CD8-positive, alpha-beta memory T cell (primary cell): Measurements from ENCODE around the gene MYH11. TPM values are rescaled to one million over a fixed set of nuclear protein-coding genes. Genes with fewer than 3 reads are reported as not detected.
"Not testable (repeated sequence)": the region's sequence is repeated elsewhere in the genome, so short reads cannot be mapped to it uniquely, and the experiment has no call there.

ENCODE experiments used
- CTCF ChIA-PET: fragments of 350-600 bp; sonication (Branson Sonifier 250); formaldehyde crosslinking; loops from one replicate; lab custom pipeline; 2021; ENCODE audit warnings: antibody characterized with exemption; lab: Charles Lee
- POLR2A ChIA-PET: fragments of 350-600 bp; sonication (Branson Sonifier 250); formaldehyde crosslinking; loops from one replicate; lab custom pipeline; 2021; ENCODE audit warnings: antibody characterized with exemption; lab: Charles Lee
- DNase-seq, 5 donors: peaks; one replicate each; pipeline versions ENCODE4 v3.0.0 to v3.0.0-alpha.2; 2020 to 2022; ENCODE audit warnings: mixed read lengths in 1 of 5
- H3K27ac ChIP-seq: one replicate; pipeline ENCODE4 v1.7.0; 2013; ENCODE audit warnings: low read depth, mild to moderate bottlenecking, low read length, moderate library complexity
- H3K27me3 ChIP-seq: 2 replicates; pipeline ENCODE4 v1.7.0; 2013; ENCODE audit warnings: low read length, mild to moderate bottlenecking; ENCODE audit not compliant: insufficient read depth, poor library complexity, severe bottlenecking
- H3K36me3 ChIP-seq: 2 replicates; pipeline ENCODE4 v1.7.0; 2013; ENCODE audit warnings: mild to moderate bottlenecking, low read length, moderate library complexity; ENCODE audit not compliant: insufficient read depth
- H3K4me1 ChIP-seq: 2 replicates; pipeline ENCODE4 v1.7.0; 2013; ENCODE audit warnings: mild to moderate bottlenecking, low read length, moderate library complexity; ENCODE audit not compliant: insufficient read depth
- H3K4me3 ChIP-seq: 2 replicates; pipeline ENCODE4 v1.7.0; 2013; ENCODE audit warnings: mild to moderate bottlenecking, low read length
- H3K9me3 ChIP-seq: 2 replicates; pipeline ENCODE4 v1.7.0; 2013; ENCODE audit warnings: mild to moderate bottlenecking, low read length
- H3K27ac Mint-ChIP-seq, 8 donors: one replicate each; pipeline ENCODE4 v1.8.0; 2020 to 2021; ENCODE audit warnings: mixed read lengths in 8 of 8, mild to moderate bottlenecking in 6 of 8, inconsistent platforms in 3 of 8, moderate library complexity in 3 of 8
- H3K27me3 Mint-ChIP-seq, 2 donors: one replicate each; pipeline ENCODE4 v1.8.0; 2020 to 2021; ENCODE audit warnings: mixed read lengths in 2 of 2, mild to moderate bottlenecking in 1 of 2, moderate library complexity in 1 of 2
- H3K36me3 Mint-ChIP-seq, 3 donors: one replicate each; pipeline ENCODE4 v1.8.0; 2020 to 2021; ENCODE audit warnings: mixed read lengths in 3 of 3, inconsistent platforms in 1 of 3, mild to moderate bottlenecking in 1 of 3
- H3K4me1 Mint-ChIP-seq, 3 donors: one replicate each; pipeline ENCODE4 v1.8.0; 2020 to 2021; ENCODE audit warnings: mixed read lengths in 3 of 3, inconsistent platforms in 1 of 3, mild to moderate bottlenecking in 1 of 3
- H3K4me3 Mint-ChIP-seq, 7 donors: one replicate each; pipeline ENCODE4 v1.8.0; 2020 to 2021; ENCODE audit warnings: mixed read lengths in 7 of 7, mild to moderate bottlenecking in 6 of 7, moderate library complexity in 4 of 7, inconsistent platforms in 2 of 7
- H3K9me3 Mint-ChIP-seq, 5 donors: one replicate each; pipeline ENCODE4 v1.8.0; 2020 to 2022; ENCODE audit warnings: mixed read lengths in 5 of 5, mild to moderate bottlenecking in 3 of 5, moderate library complexity in 2 of 5, inconsistent platforms in 1 of 5
- polyA plus RNA-seq: library from polyadenylated mRNA; unstranded; fragments of 300-500 nt; fragmentation: Illumina TruSeq; gene quantifications from one replicate; pipeline ENCODE4 v1.2.3, GENCODE V29; 2021
- total RNA-seq, 2 experiments: library from RNA; stranded (reverse); gene quantifications; one replicate each; pipeline ENCODE4 v1.2.3, GENCODE V29; 2021

The MYH11 gene
- total and polyA plus RNA-seq, 3 experiments from 2014 or later: 1.1 TPM; not detected in 2

DNA sequence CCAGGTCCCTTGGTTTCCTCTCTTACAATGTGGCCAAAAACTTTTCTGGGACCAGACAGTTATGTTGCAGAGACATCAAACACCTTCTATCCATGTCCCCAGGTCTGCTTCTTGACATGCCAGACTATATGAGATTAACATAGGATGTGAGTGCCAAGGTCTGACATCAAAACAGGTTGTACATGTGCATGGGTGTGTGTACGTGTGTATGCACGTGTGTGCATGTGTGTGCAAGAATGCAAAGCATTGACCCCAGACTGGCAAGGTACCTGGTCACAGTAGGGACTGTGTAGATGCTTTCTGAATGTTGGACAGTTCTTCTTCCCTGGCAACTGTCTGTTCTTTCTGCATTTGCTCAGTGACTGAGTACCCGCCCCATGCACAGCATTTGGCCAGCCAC is 121.2 kb downstream of the MYH11 start:
- peaks cover 11 to 40% (median 12%) of the 10 kb centered on the region in 3 donors for H3K36me3 Mint-ChIP-seq
- POLR2A ChIA-PET: no interaction called here
- H3K27ac ChIP-seq: no peak overlapping the region
- peak overlapping the region in 2 of 8 donors; percentile 51 to 56 for H3K27ac Mint-ChIP-seq
- H3K9me3 Mint-ChIP-seq: no peaks in the 10 kb centered on the region
- no peak overlapping the region for H3K4me3 ChIP-seq
- H3K36me3 ChIP-seq: peaks cover 4% of the 10 kb centered on the region
- H3K27me3 ChIP-seq: no peaks in the 10 kb centered on the region
- H3K9me3 ChIP-seq: no peaks in the 10 kb centered on the region
- H3K4me1 Mint-ChIP-seq: no peaks in the 10 kb centered on the region
- no peak for DNase-seq
- H3K4me1 ChIP-seq: no peaks in the 10 kb centered on the region
- H3K27me3 Mint-ChIP-seq: no peaks in the 10 kb centered on the region
- CTCF ChIA-PET: no interaction called here
- H3K4me3 Mint-ChIP-seq: no peak overlapping the region

DNA sequence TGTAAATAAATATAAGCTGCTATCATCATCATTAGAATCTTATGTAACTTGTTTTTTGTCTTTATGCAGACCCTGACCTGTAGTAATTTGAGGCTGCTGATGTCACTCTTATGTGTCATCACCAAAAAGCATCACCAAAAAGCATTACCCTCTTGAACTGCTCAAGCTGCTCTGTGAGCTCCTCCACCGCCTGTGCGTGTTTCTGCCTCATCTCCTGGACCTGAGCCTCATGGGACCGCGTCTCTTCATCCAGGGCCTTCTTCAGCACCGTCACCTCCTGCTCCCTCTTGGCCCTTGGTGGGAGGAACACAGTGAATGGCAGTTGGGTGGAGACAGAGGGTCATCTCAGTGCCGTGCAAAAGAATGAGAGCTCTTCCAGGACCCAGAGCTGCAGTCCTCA is 124.4 kb downstream of the MYH11 start:
- CTCF ChIA-PET: interaction anchor here (0.6 kb wide), 1 partner anchor 19 kb away, joined by 4 read pairs; no protein-coding TSS in a partner anchor
- H3K27ac Mint-ChIP-seq: peak overlapping the region in 5 of 8 donors; percentile 2 to 81 (median 30)
- H3K27me3 Mint-ChIP-seq: no peaks in the 10 kb centered on the region
- peaks cover 4% of the 10 kb centered on the region for H3K36me3 ChIP-seq
- POLR2A ChIA-PET: no interaction called here
- peaks cover 5 to 32% (median 8%) of the 10 kb centered on the region in 3 donors for H3K36me3 Mint-ChIP-seq
- H3K4me1 ChIP-seq: no peaks in the 10 kb centered on the region
- H3K4me1 Mint-ChIP-seq: no peaks in the 10 kb centered on the region
- H3K27me3 ChIP-seq: no peaks in the 10 kb centered on the region
- H3K4me3 ChIP-seq: no peak overlapping the region
- no peak overlapping the region for H3K27ac ChIP-seq
- H3K4me3 Mint-ChIP-seq: no peak overlapping the region
- no peaks in the 10 kb centered on the region for H3K9me3 Mint-ChIP-seq
- DNase-seq: no peak
- H3K9me3 ChIP-seq: no peaks in the 10 kb centered on the region

DNA sequence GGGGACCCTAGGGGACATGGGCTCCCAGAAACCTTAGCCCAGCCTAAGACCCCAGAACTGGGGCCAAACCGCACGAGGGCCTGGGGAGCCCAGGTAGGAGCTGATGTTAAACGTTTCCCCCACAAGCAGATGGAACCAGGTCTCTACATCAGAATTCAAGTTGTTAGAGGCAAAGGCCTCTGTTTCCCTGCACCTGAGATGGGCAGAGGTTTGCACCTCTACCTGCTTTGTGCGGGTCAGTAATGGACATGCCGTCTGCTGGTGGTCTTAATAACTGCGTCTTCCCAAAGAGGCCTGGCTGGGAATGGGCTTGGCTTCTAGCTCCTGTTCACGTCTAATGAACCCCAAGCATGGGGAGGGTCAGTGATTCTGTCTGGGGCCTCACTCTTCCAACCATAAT is 127.7 kb downstream of the MYH11 start:
- Histone ChIP-seq H3K27ac (no peak overlapping the region), H3K4me1 (no peaks in the 10 kb centered on the region), H3K4me3 (no peak overlapping the region), H3K27me3 (no peaks in the 10 kb centered on the region), H3K9me3 (no peaks in the 10 kb centered on the region), H3K36me3 (peaks cover 6% of the 10 kb centered on the region)
- Mint-ChIP-seq H3K4me3 (no peak overlapping the region), H3K4me1 (no peaks in the 10 kb centered on the region), H3K27ac (peak overlapping the region in 1 of 8 donors; percentile 81), H3K9me3 (no peaks in the 10 kb centered on the region), H3K27me3 (peaks cover 0 to 2% of the 10 kb centered on the region in 2 donors), H3K36me3 (peaks cover 8 to 35% (median 12%) of the 10 kb centered on the region in 3 donors)
- DNase-seq: no peak
- ChIA-PET CTCF (no interaction called here), POLR2A (interaction anchor here (0.6 to 0.9 kb wide), 2 partner anchors 10 to 87 kb away, joined by 3 read pairs; partner anchors contain the start of gene MARF1)

DNA sequence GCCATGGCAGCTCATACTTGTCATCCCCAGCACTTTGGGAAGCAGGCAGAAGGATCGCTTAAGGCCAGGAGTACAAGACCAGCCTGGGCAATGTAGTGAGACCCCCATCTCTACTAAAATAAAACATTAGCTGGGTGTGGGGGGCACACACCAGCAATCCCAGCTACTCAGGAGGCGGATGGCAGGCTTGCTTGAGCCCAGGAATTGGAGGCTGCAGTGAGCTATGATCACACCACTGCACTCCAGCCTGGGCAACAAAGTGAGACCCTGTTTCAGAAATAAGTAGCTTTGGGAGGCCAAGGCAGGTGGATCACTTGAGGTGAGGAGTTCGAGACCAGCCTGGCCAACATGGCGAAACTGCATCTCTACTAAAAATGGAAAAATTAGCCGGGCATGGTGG is 129.1 kb downstream of the MYH11 start:
- H3K27me3 ChIP-seq, H3K4me3 ChIP-seq, H3K27ac Mint-ChIP-seq, H3K9me3 Mint-ChIP-seq, DNase-seq, H3K9me3 ChIP-seq, H3K4me1 Mint-ChIP-seq, H3K27ac ChIP-seq, H3K4me1 ChIP-seq, POLR2A ChIA-PET, H3K36me3 ChIP-seq, H3K27me3 Mint-ChIP-seq, H3K4me3 Mint-ChIP-seq: not testable (repeated sequence)
- CTCF ChIA-PET: interaction anchor here (0.6 kb wide), 1 partner anchor 69 kb away, joined by 3 read pairs; no protein-coding TSS in a partner anchor
- peaks cover 8 to 37% (median 15%) of the 10 kb centered on the region in 3 donors for H3K36me3 Mint-ChIP-seq

DNA sequence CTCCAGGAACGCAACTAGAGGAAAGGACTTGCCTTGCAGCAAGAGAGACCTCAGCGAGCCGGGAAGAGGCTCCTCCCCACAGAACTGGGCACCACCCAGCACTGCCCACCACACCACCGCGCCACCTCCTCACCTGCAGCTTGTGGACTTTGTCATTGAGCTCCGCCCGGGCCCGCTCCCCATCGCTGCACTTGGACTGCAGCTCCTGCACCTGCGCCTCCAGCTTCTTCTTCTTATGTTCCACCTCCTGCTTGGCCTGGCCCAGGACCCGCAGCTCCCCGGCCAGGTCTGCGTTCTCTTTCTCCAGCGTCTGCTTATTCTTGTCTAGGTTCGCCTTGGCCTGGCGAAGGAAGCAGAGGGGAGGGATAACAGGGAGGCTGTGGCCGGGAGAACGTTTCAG is 130.1 kb downstream of the MYH11 start:
- DNase-seq: no peak
- no peak overlapping the region for H3K27ac ChIP-seq
- Mint-ChIP-seq H3K27ac (peak overlapping the region in 1 of 8 donors; percentile 54), H3K4me1 (no peaks in the 10 kb centered on the region), H3K27me3 (peaks cover 0 to 2% of the 10 kb centered on the region in 2 donors), H3K9me3 (no peaks in the 10 kb centered on the region), H3K36me3 (peaks cover 8 to 43% (median 16%) of the 10 kb centered on the region in 3 donors), H3K4me3 (no peak overlapping the region)
- no peak overlapping the region for H3K4me3 ChIP-seq
- ChIA-PET POLR2A (no interaction called here), CTCF (interaction anchor here (1.4 kb wide), 1 partner anchor 10 kb away, joined by 3 read pairs; no protein-coding TSS in a partner anchor)
- no peaks in the 10 kb centered on the region for H3K4me1 ChIP-seq
- H3K27me3 ChIP-seq: no peaks in the 10 kb centered on the region
- peaks cover 6% of the 10 kb centered on the region for H3K36me3 ChIP-seq
- no peaks in the 10 kb centered on the region for H3K9me3 ChIP-seq

DNA sequence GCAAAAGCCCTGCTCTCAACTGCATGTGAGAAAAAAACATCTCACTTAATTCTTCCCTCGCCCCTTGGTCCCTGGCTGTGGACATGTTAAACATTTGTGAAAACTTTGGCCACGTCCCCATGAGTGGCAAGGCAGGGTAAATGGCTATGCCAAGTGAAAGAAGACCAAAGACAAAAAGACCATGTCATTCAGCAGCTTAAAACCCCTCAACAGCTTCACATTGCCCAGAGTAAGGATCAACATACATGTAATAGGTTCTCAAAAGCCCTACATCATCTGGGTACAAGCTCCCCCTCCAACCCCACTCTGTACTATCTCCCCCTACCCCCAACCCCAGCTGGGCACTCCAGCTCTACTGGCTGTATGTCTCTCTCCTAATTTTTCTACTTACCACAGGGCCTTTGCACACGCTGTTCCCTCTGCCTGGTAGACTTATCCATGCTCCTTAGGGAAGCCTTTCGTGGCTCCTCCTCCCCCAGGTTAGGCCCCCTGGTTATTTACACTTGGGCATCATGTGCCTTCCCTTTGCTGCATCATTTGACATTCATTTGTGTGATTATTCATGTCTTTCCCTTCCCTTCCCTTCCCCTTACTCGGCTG is 131.1 kb downstream of the MYH11 start:
- Histone ChIP-seq H3K27me3 (no peaks in the 10 kb centered on the region), H3K9me3 (no peaks in the 10 kb centered on the region), H3K27ac (no peak overlapping the region), H3K4me1 (no peaks in the 10 kb centered on the region), H3K4me3 (no peak overlapping the region), H3K36me3 (peaks cover 11% of the 10 kb centered on the region)
- peaks cover 0 to 2% (median 0%) of the 10 kb centered on the region in 3 donors for H3K4me1 Mint-ChIP-seq
- ChIA-PET POLR2A (no interaction called here), CTCF (interaction anchor here (1.4 kb wide), 1 partner anchor 9 kb away, joined by 3 read pairs; no protein-coding TSS in a partner anchor)
- H3K9me3 Mint-ChIP-seq: no peaks in the 10 kb centered on the region
- peak overlapping the region in 1 of 8 donors; percentile 17 for H3K27ac Mint-ChIP-seq
- peaks cover 8 to 53% (median 18%) of the 10 kb centered on the region in 3 donors for H3K36me3 Mint-ChIP-seq
- H3K4me3 Mint-ChIP-seq: no peak overlapping the region
- H3K27me3 Mint-ChIP-seq: peaks cover 0 to 2% of the 10 kb centered on the region in 2 donors
- no peak for DNase-seq

DNA sequence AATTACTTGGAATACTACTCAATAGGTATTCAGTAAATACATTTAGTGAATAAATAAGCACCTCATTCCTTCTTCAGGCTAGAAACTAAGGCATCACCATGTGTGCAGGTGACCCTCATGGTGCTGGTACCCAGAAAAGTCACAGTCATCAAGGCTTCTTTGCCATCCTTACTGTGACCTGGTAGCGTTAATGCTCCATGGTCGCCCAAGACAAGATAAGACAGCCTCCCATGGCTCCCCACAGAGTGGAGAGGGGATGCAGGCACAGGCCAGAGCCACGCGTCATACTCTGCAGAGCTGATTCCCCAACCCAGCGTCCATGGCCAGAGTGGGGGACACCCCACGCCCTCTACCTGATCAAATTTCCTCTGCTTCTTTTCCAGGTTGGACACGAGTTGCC is 133.0 kb downstream of the MYH11 start:
- H3K36me3 ChIP-seq: peaks cover 11% of the 10 kb centered on the region
- H3K4me3 Mint-ChIP-seq: no peak overlapping the region
- peaks cover 0 to 2% of the 10 kb centered on the region in 2 donors for H3K27me3 Mint-ChIP-seq
- no peak for DNase-seq
- H3K4me1 ChIP-seq: no peaks in the 10 kb centered on the region
- no peaks in the 10 kb centered on the region for H3K9me3 ChIP-seq
- peak overlapping the region in 1 of 8 donors; percentile 77 for H3K27ac Mint-ChIP-seq
- H3K4me3 ChIP-seq: no peak overlapping the region
- ChIA-PET CTCF (interaction anchor here (1.1 kb wide), 1 partner anchor 300 kb away, joined by 3 read pairs; no protein-coding TSS in a partner anchor), POLR2A (no interaction called here)
- H3K27me3 ChIP-seq: no peaks in the 10 kb centered on the region
- peaks cover 8 to 69% (median 21%) of the 10 kb centered on the region in 3 donors for H3K36me3 Mint-ChIP-seq
- H3K9me3 Mint-ChIP-seq: no peaks in the 10 kb centered on the region
- peaks cover 0 to 2% (median 0%) of the 10 kb centered on the region in 3 donors for H3K4me1 Mint-ChIP-seq
- H3K27ac ChIP-seq: no peak overlapping the region

DNA sequence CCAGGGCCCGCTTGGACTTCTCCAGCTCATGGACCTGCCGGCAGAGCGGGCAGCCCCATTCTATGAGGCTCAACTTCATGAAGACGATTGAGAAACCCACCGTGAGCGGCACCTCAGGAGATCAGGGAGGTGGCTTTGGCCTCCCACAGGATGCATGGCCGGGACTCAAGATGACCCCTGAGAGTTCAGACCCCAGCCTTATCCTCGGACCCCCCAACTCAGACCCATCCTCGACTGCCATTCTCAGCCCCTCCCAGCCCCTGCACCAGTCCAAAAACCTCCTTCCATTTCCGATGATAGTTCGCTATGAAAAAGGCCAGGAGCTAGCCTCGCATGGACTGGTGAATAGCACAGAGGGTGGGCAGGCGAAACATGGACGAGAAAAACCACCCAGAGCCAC is 135.8 kb downstream of the MYH11 start:
- CTCF ChIA-PET: no interaction called here
- peaks cover 0 to 2% (median 0%) of the 10 kb centered on the region in 3 donors for H3K4me1 Mint-ChIP-seq
- POLR2A ChIA-PET: no interaction called here
- Histone ChIP-seq H3K4me1 (no peaks in the 10 kb centered on the region), H3K4me3 (no peak overlapping the region), H3K27me3 (no peaks in the 10 kb centered on the region), H3K9me3 (no peaks in the 10 kb centered on the region), H3K36me3 (peaks cover 11% of the 10 kb centered on the region), H3K27ac (no peak overlapping the region)
- peak overlapping the region in 1 of 8 donors; percentile 58 for H3K27ac Mint-ChIP-seq
- H3K9me3 Mint-ChIP-seq: no peaks in the 10 kb centered on the region
- no peak overlapping the region for H3K4me3 Mint-ChIP-seq
- no peaks in the 10 kb centered on the region for H3K27me3 Mint-ChIP-seq
- no peak for DNase-seq
- H3K36me3 Mint-ChIP-seq: peaks cover 7 to 80% (median 20%) of the 10 kb centered on the region in 3 donors
